Memory B cell (primary cell): ENCODE results near the gene CH25H.
"Not testable (repeated sequence)": the region's sequence is repeated elsewhere in the genome, so short reads cannot be mapped to it uniquely, and the experiment has no call there.

Experiments used
- ATAC-seq: fragments of 150-1000 bp; cut with Tn5 transposase; 2 replicates; pipeline ENCODE4 v1.10.0; 2021; ENCODE audit warnings: low read depth, mild to moderate bottlenecking, moderate library complexity
- DNase-seq, 2 donors: peaks; one replicate each; pipeline ENCODE4 v3.0.0; 2022; ENCODE audit warnings: low spot score in 2 of 2
- H3K27ac Mint-ChIP-seq: one replicate; pipeline ENCODE4 v1.8.0; 2022; ENCODE audit warnings: mild to moderate bottlenecking, moderate library complexity, mixed read lengths
- H3K27me3 Mint-ChIP-seq: one replicate; pipeline ENCODE4 v1.8.0; 2022; ENCODE audit warnings: mixed read lengths
- H3K36me3 Mint-ChIP-seq: one replicate; pipeline ENCODE4 v1.8.0; 2022; ENCODE audit warnings: mild to moderate bottlenecking, mixed read lengths
- H3K4me1 Mint-ChIP-seq: one replicate; pipeline ENCODE4 v1.8.0; 2022; ENCODE audit warnings: mixed read lengths
- H3K4me3 Mint-ChIP-seq: one replicate; pipeline ENCODE4 v1.8.0; 2022; ENCODE audit warnings: mild to moderate bottlenecking, moderate library complexity, mixed read lengths
- H3K9me3 Mint-ChIP-seq: one replicate; pipeline ENCODE4 v1.8.0; 2022; ENCODE audit warnings: mixed read lengths

CH25H gene

GRCh38 chr10:89201345-89202032 lies 5.6 kb downstream of the CH25H start:
- Mint-ChIP-seq H3K27me3 (peaks cover 3% of the 10 kb centered on the region), H3K4me1 (peaks cover 3% of the 10 kb centered on the region), H3K4me3 (no peak overlapping the region), H3K9me3 (no peaks in the 10 kb centered on the region), H3K27ac (no peak overlapping the region), H3K36me3 (no peaks in the 10 kb centered on the region)
- no peak for DNase-seq
- no peak for ATAC-seq

GRCh38 chr10:89197473-89197872 lies 9.6 kb downstream of the CH25H start:
- no peak overlapping the region for H3K4me3 Mint-ChIP-seq
- H3K27ac Mint-ChIP-seq = no peak overlapping the region
- peaks cover 5% of the 10 kb centered on the region for H3K27me3 Mint-ChIP-seq
- no peaks in the 10 kb centered on the region for H3K4me1 Mint-ChIP-seq
- no peaks in the 10 kb centered on the region for H3K9me3 Mint-ChIP-seq
- H3K36me3 Mint-ChIP-seq = no peaks in the 10 kb centered on the region
- DNase-seq (no peak), ATAC-seq (no peak)

GRCh38 chr10:89191301-89191700 lies 15.8 kb downstream of the CH25H start:
- not testable (repeated sequence) for H3K27ac Mint-ChIP-seq, H3K4me1 Mint-ChIP-seq

GRCh38 chr10:89189211-89189734 lies 17.8 kb downstream of the CH25H start:
- Mint-ChIP-seq H3K36me3 (no peaks in the 10 kb centered on the region), H3K27me3 (peaks cover 9% of the 10 kb centered on the region), H3K27ac (no peak overlapping the region), H3K9me3 (no peaks in the 10 kb centered on the region), H3K4me1 (peaks cover 10% of the 10 kb centered on the region), H3K4me3 (no peak overlapping the region)
- ATAC-seq (no peak), DNase-seq (no peak)

More at GRCh38 chr10:89191301-89191700, 15.8 kb downstream of the CH25H start:
- not testable (repeated sequence) for H3K9me3 Mint-ChIP-seq, H3K27me3 Mint-ChIP-seq, H3K4me3 Mint-ChIP-seq, DNase-seq, H3K36me3 Mint-ChIP-seq, ATAC-seq

GRCh38 chr10:89185658-89186057 lies 21.5 kb downstream of the CH25H start:
- Mint-ChIP-seq H3K36me3 (no peaks in the 10 kb centered on the region), H3K4me3 (no peak overlapping the region), H3K9me3 (no peaks in the 10 kb centered on the region), H3K27ac (no peak overlapping the region), H3K4me1 (peaks cover 13% of the 10 kb centered on the region), H3K27me3 (peaks cover 5% of the 10 kb centered on the region)
- ATAC-seq (no peak), DNase-seq (no peak)

GRCh38 chr10:89184638-89185037 lies 22.5 kb downstream of the CH25H start:
- no peaks in the 10 kb centered on the region for H3K9me3 Mint-ChIP-seq
- DNase-seq (no peak), ATAC-seq (peak; percentile 59)
- peaks cover 5% of the 10 kb centered on the region for H3K27me3 Mint-ChIP-seq
- H3K36me3 Mint-ChIP-seq = no peaks in the 10 kb centered on the region
- no peak overlapping the region for H3K4me3 Mint-ChIP-seq
- H3K27ac Mint-ChIP-seq = no peak overlapping the region
- H3K4me1 Mint-ChIP-seq = peaks cover 13% of the 10 kb centered on the region

- no peak for DNase-seq
- Mint-ChIP-seq H3K27me3 (peaks cover 3% of the 10 kb centered on the region), H3K4me3 (no peak overlapping the region), H3K4me1 (peaks cover 13% of the 10 kb centered on the region), H3K27ac (no peak overlapping the region), H3K9me3 (no peaks in the 10 kb centered on the region), H3K36me3 (no peaks in the 10 kb centered on the region)
- ATAC-seq = no peak
These were observed 23.5 kb downstream of the CH25H start for GRCh38 chr10:89183571-89183970.

GRCh38 chr10:89182894-89183293 lies 24.2 kb downstream of the CH25H start:
- DNase-seq (no peak), ATAC-seq (no peak)
- no peaks in the 10 kb centered on the region for H3K36me3 Mint-ChIP-seq
- no peak overlapping the region for H3K4me3 Mint-ChIP-seq
- peaks cover 3% of the 10 kb centered on the region for H3K27me3 Mint-ChIP-seq
- peaks cover 13% of the 10 kb centered on the region for H3K4me1 Mint-ChIP-seq
- no peak overlapping the region for H3K27ac Mint-ChIP-seq
- no peaks in the 10 kb centered on the region for H3K9me3 Mint-ChIP-seq

- no peaks in the 10 kb centered on the region for H3K9me3 Mint-ChIP-seq
- H3K36me3 Mint-ChIP-seq = no peaks in the 10 kb centered on the region
- H3K27me3 Mint-ChIP-seq = peaks cover 10% of the 10 kb centered on the region
- ATAC-seq (no peak), DNase-seq (no peak)
- no peaks in the 10 kb centered on the region for H3K4me1 Mint-ChIP-seq
- H3K27ac Mint-ChIP-seq = no peak overlapping the region
- no peak overlapping the region for H3K4me3 Mint-ChIP-seq
These were observed 31.3 kb downstream of the CH25H start for GRCh38 chr10:89175816-89176215.

GRCh38 chr10:89173075-89173474 lies 34.0 kb downstream of the CH25H start:
- Mint-ChIP-seq H3K27me3 (peaks cover 12% of the 10 kb centered on the region), H3K9me3 (no peaks in the 10 kb centered on the region), H3K27ac (no peak overlapping the region), H3K4me3 (no peak overlapping the region), H3K36me3 (no peaks in the 10 kb centered on the region), H3K4me1 (no peaks in the 10 kb centered on the region)
- no peak for DNase-seq
- no peak for ATAC-seq

- H3K27ac Mint-ChIP-seq = no peak overlapping the region
- no peaks in the 10 kb centered on the region for H3K4me1 Mint-ChIP-seq
- no peaks in the 10 kb centered on the region for H3K36me3 Mint-ChIP-seq
- ATAC-seq (no peak), DNase-seq (no peak)
- H3K9me3 Mint-ChIP-seq = no peaks in the 10 kb centered on the region
- H3K27me3 Mint-ChIP-seq = peaks cover 12% of the 10 kb centered on the region
- H3K4me3 Mint-ChIP-seq = no peak overlapping the region
These were observed 35.1 kb downstream of the CH25H start for GRCh38 chr10:89171996-89172395.

GRCh38 chr10:89171263-89171872 lies 35.7 kb downstream of the CH25H start:
- Mint-ChIP-seq H3K27ac (no peak overlapping the region), H3K4me3 (no peak overlapping the region), H3K9me3 (no peaks in the 10 kb centered on the region), H3K36me3 (no peaks in the 10 kb centered on the region), H3K4me1 (no peaks in the 10 kb centered on the region), H3K27me3 (peaks cover 12% of the 10 kb centered on the region)
- ATAC-seq (no peak), DNase-seq (no peak)

GRCh38 chr10:89168354-89168900 lies 38.7 kb downstream of the CH25H start:
- H3K4me1 Mint-ChIP-seq = peaks cover 11% of the 10 kb centered on the region
- not testable (repeated sequence) for DNase-seq, H3K4me3 Mint-ChIP-seq, H3K9me3 Mint-ChIP-seq, ATAC-seq, H3K27ac Mint-ChIP-seq, H3K36me3 Mint-ChIP-seq
- peaks cover 15% of the 10 kb centered on the region for H3K27me3 Mint-ChIP-seq

GRCh38 chr10:89167915-89168314 lies 39.2 kb downstream of the CH25H start:
- DNase-seq (no peak), ATAC-seq (no peak)
- Mint-ChIP-seq H3K4me1 (peaks cover 13% of the 10 kb centered on the region), H3K9me3 (no peaks in the 10 kb centered on the region), H3K27me3 (peaks cover 13% of the 10 kb centered on the region), H3K4me3 (no peak overlapping the region), H3K27ac (no peak overlapping the region), H3K36me3 (no peaks in the 10 kb centered on the region)
